HG02870 (cell line): ENCODE measurements around the gene HSD17B11.
"Not testable (repeated sequence)": the region's sequence is repeated elsewhere in the genome, so short reads cannot be mapped to it uniquely, and the experiment has no call there.

Experiments used
- ATAC-seq: cut with Tn5 transposase; IDR thresholded peaks from one replicate; pipeline ENCODE4 v1.9.1; 2021; ENCODE audit warnings: mild to moderate bottlenecking, moderate library complexity; ENCODE audit not compliant: unreplicated experiment

The HSD17B11 gene

GRCh38 chr4:87360338-87360935 is 30.6 kb downstream of the HSD17B11 start:
- no peak for ATAC-seq

GRCh38 chr4:87359258-87359657 is 31.7 kb downstream of the HSD17B11 start:
- ATAC-seq: no peak

- no peak for ATAC-seq
Measured at GRCh38 chr4:87356832-87357526, 34.0 kb downstream of the HSD17B11 start.

- ATAC-seq: no peak
Measured at GRCh38 chr4:87354168-87355102, 36.6 kb downstream of the HSD17B11 start.

- ATAC-seq: peak; percentile 84
Measured at GRCh38 chr4:87353592-87353991, 37.4 kb downstream of the HSD17B11 start.

GRCh38 chr4:87345139-87345538 is 45.8 kb downstream of the HSD17B11 start:
- no peak for ATAC-seq

GRCh38 chr4:87342872-87343271 is 48.1 kb downstream of the HSD17B11 start:
- no peak for ATAC-seq

- not testable (repeated sequence) for ATAC-seq
Measured at GRCh38 chr4:87341954-87342635, 48.9 kb downstream of the HSD17B11 start.

GRCh38 chr4:87339440-87339839 is 51.5 kb downstream of the HSD17B11 start:
- ATAC-seq: no peak

GRCh38 chr4:87337361-87337760 is 53.6 kb downstream of the HSD17B11 start:
- ATAC-seq: no peak

GRCh38 chr4:87333267-87333666 is 57.7 kb downstream of the HSD17B11 start:
- ATAC-seq: no peak

- ATAC-seq: no peak
Measured at GRCh38 chr4:87330761-87331160, 60.2 kb downstream of the HSD17B11 start.

- ATAC-seq: no peak
Measured at GRCh38 chr4:87327136-87327535, 63.9 kb downstream of the HSD17B11 start.

- no peak for ATAC-seq
Measured at GRCh38 chr4:87326460-87326859, 64.5 kb downstream of the HSD17B11 start.

- ATAC-seq: no peak
Measured at GRCh38 chr4:87322754-87323153, 68.2 kb downstream of the HSD17B11 start, which contains the start of gene HSD17B13. Gene HSD17B13, minus strand, starts transcription at chr4:87322882. Its CDS starts 41 bp downstream, at chr4:87322841.

- ATAC-seq: no peak
Measured at GRCh38 chr4:87321888-87322287, 69.1 kb downstream of the HSD17B11 start.

- ATAC-seq: peak; percentile 51
Measured at GRCh38 chr4:87317527-87317926, 73.5 kb downstream of the HSD17B11 start.

- ATAC-seq: no peak
Measured at GRCh38 chr4:87316961-87317360, 74.0 kb downstream of the HSD17B11 start.

GRCh38 chr4:87315000-87315399 is 76.0 kb downstream of the HSD17B11 start:
- not testable (repeated sequence) for ATAC-seq

- no peak for ATAC-seq
Measured at GRCh38 chr4:87313756-87314155, 77.2 kb downstream of the HSD17B11 start.

- ATAC-seq: no peak
Measured at GRCh38 chr4:87311684-87312083, 79.3 kb downstream of the HSD17B11 start.
